ENCODE results near the gene TIMM17A. TPM values are rescaled to one million over a fixed set of nuclear protein-coding genes. Genes with fewer than 3 reads are reported as not detected.
"Not testable (repeated sequence)": the region's sequence is repeated elsewhere in the genome, so short reads cannot be mapped to it uniquely, and the experiment has no call there.

Gene TIMM17A
- total RNA-seq, 3 donors from 2014 or later, result 24.5 to 30.1 (median 26.2) TPM

GRCh38 chr1:202018468-202019234 lies 63.3 kb downstream of the TIMM17A start:
- no peak for TF ChIP-seq CTCF (IDR thresholded peaks at IDR 0.05)
- TF ChIP-seq POLR2AphosphoS5 (IDR thresholded peaks at IDR 0.05), result peak; percentile 6 to 38 (median 35)
- intact Hi-C loops (cut with DNase I; ENCODE audit: low total_unique reads), result no loop called here
- Histone ChIP-seq H3K27ac (peak overlapping the region; percentile 87 to 96), H3K4me1 (peaks cover 0 to 3% of the 10 kb centered on the region in 2 donors), H3K4me3 (peak overlapping the region in 1 of 3 donors; percentile 47), H3K27me3 (no peaks in the 10 kb centered on the region), H3K36me3 (no peaks in the 10 kb centered on the region), H3K9me3 (no peaks in the 10 kb centered on the region)
- peak; percentile 80 to 88 for DNase-seq (ENCODE audit: low spot score in 2 of 2)

- H3K9me3 ChIP-seq; DNase-seq (ENCODE audit: low spot score in 2 of 2); H3K4me1 ChIP-seq; H3K36me3 ChIP-seq; H3K27me3 ChIP-seq; H3K4me3 ChIP-seq; intact Hi-C loops (cut with DNase I; ENCODE audit: low total_unique reads): not testable (repeated sequence)
- peak overlapping the region; percentile 77 to 96 for H3K27ac ChIP-seq
Measured at GRCh38 chr1:202019235-202019558, 63.9 kb downstream of the TIMM17A start.

Other genes starting within 250 kb of the TIMM17A start
- 10 to 100 TPM; 15.2 to 21.3 (median 18.1) TPM for gene IPO9, start 126.3 kb upstream of the TIMM17A start, total RNA-seq
- 10 to 100 TPM; 15.7 to 21.9 (median 20.3) TPM for gene SHISA4, start 66.6 kb upstream of the TIMM17A start, total RNA-seq
- gene LMOD1, start 9.0 kb upstream of the TIMM17A start, total RNA-seq, result 10 to 100 TPM; 60.0 to 92.2 (median 87.2) TPM
- 10 to 100 TPM; 43.0 to 66.7 (median 57.4) TPM for gene RNPEP, start 27.1 kb downstream of the TIMM17A start, total RNA-seq
- gene ELF3, start 55.1 kb downstream of the TIMM17A start, total RNA-seq, result 1,000 to 10,000 TPM in 1 of 3 donors, 100 to 1,000 TPM in 1, 1 to 10 TPM in 1; 1.3 to 1,061 (median 367) TPM
- gene GPR37L1, start 167.4 kb downstream of the TIMM17A start, total RNA-seq, result not detected
- 10 to 100 TPM; 29.9 to 41.1 (median 34.7) TPM for gene ARL8A, start 189.2 kb downstream of the TIMM17A start, total RNA-seq
- gene PTPN7, start 205.1 kb downstream of the TIMM17A start, total RNA-seq, result 1 to 10 TPM; 1.4 to 4.2 (median 2.9) TPM
- gene LGR6, start 238.3 kb downstream of the TIMM17A start, total RNA-seq, result 10 to 100 TPM in 1 of 3 donors, 1 to 10 TPM in 1, not detected in 1; 2.6 to 11.3 TPM

Data from breast epithelium (tissue), 4 donors.